GM21737 (cell line): ENCODE data around the gene ACP4.
"Not testable (repeated sequence)": the region's sequence is repeated elsewhere in the genome, so short reads cannot be mapped to it uniquely, and the experiment has no call there.

Source experiments
- ATAC-seq: cut with Tn5 transposase; IDR thresholded peaks from one replicate; pipeline ENCODE4 v1.9.1; 2021; ENCODE audit warnings: mild to moderate bottlenecking, moderate library complexity; ENCODE audit not compliant: unreplicated experiment

The ACP4 gene

DNA sequence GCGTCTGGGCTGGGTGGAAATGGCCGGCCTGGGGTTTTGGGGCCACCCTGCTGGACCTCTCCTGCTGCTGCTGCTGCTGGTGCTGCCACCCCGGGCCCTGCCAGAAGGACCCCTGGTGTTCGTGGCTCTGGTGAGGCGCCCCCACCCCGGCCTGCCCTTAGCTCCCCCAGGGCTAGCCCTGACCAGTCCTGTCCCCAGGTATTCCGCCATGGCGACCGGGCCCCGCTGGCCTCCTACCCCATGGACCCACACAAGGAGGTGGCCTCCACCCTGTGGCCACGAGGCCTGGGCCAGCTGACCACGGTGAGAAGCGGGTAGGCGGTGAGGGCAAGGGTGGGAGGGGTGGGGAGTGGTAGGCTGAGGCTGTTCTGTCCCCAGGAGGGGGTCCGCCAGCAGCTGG is at the start of gene ACP4:
ACP4 (plus strand) TSS at position 20 of the 400 bp plus-strand sequence; CDS start at position 20, 0 bp downstream.
- ATAC-seq, result no peak

DNA sequence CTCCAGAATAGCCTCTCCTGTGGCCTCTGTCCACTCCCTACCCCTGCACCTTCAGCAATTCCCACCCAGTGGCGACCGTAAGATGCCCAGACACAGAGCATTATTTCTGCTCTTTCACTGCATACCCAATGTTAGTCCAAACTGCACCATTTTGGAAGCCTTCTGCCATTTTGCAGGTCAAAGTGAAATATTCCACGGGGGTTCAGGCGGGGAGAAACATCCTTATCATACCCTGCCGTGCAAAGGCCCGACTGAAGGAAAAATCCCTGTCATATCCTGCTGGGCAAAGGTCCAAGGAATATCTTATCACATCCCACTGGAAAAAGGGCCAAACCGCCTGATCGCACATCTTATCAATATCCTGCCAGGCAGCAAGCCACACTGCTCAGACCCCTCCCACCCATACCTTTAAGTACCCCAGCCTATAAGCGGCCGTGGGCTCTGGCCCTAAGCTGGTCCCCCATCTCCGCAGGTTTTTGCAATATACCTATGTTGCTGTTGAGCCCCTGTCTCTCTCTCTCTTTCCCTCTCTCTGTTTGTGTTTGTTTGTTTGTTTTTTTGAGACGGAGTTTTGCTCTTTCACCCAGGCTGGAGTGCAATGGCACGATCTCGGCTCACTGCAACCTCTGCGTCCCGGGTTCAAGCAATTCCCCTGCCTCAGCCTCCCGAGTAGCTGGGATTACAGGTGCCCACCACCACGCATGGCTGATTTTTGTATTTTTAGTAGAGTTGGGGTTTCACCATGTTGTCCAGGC is 48.9 kb upstream of the ACP4 start:
- no peak for ATAC-seq

DNA sequence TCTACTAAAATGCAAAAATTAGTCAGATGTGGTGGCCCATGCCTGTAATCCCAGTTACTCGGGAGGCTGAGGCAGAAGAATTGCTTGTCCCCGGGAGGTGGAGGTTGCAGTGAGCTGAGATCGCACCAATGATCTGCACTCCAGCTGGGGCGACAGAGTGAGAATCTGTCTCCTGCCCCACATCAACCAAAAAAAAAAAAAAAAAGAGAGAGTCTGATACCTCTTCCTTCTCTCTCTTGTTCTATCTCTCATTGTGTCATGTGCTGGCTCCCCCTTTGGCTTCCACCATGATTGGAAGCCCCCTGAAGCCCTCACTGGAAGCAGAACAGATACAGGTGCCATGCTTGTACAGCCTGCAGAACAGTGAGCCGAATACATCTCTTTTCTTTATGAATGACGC is 46.7 kb upstream of the ACP4 start:
- ATAC-seq, result no peak

GRCh38 chr19:50745221-50745620 is 45.0 kb upstream of the ACP4 start:
- no peak for ATAC-seq

- not testable (repeated sequence) for ATAC-seq
These were observed 43.1 kb upstream of the ACP4 start for GRCh38 chr19:50747141-50747540.

GRCh38 chr19:50749490-50749889 is 40.7 kb upstream of the ACP4 start:
- no peak for ATAC-seq

- ATAC-seq, result no peak
These were observed 40.2 kb upstream of the ACP4 start for GRCh38 chr19:50750010-50750409.

GRCh38 chr19:50753879-50754278 is 36.3 kb upstream of the ACP4 start:
- ATAC-seq, result no peak

DNA sequence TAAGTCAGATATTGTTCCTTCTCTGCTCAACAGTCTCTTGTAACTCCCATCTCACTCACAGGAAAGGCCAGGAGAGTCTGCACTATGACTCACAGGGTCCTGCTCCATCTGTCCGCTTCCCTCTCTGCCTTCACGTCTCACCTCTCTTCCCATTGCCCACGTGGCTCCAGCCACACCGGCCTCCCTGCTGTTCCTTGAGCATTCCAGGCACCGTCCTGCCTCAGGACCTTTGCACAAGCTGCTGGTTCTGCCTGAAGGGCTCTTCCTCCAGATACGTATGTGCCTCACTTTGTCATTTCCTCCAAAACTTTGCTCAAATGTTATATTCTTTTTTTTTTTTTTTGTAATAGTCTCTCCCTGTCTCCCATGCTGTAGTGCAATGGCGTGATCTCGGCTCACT is 34.0 kb upstream of the ACP4 start:
- not testable (repeated sequence) for ATAC-seq

- not testable (repeated sequence) for ATAC-seq
These were observed 32.6 kb upstream of the ACP4 start for GRCh38 chr19:50757624-50758023.

GRCh38 chr19:50759076-50759475 is 31.1 kb upstream of the ACP4 start:
- not testable (repeated sequence) for ATAC-seq

GRCh38 chr19:50759886-50760285 is 30.3 kb upstream of the ACP4 start:
- ATAC-seq, result no peak

DNA sequence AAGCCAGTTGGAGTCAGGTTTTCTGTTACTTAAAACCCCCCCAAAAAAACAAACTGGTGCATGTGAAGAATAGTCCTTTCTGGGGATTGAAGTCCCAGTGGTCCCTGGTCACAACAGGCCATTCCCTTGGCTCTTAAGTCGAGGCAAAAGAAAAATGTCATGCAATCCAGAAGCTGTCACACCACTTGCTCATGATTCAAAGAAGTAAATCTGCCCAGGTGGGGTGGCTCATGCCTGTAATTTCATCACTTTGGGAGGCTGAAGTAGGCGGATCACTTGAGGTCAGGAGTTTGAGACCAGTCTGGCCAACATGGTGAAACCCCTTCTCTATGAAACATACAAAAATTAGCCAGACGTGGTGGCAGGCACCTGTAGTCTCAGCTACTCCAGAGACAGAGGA is 28.7 kb upstream of the ACP4 start:
- ATAC-seq, result not testable (repeated sequence)

DNA sequence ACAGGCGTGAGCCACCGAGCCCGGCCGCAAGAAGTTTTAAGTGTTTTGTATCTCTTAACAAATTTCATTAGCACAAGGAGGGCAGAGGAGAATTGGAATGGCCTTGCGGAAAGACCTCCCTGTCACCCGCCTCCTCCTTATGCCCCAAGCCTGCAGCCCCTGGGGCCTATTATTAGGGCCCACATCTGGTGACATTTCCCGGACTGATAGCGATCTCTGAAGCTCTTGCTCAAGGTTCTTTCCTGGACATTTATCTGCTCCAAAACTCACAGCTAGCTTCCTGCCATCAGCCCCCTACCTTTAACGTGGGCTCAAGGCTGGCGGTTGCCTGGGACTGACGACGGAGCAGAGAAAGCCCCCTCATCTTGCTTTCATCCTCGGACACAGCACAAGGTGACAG is 26.7 kb upstream of the ACP4 start:
- ATAC-seq, result not testable (repeated sequence)

- no peak for ATAC-seq
These were observed 25.8 kb upstream of the ACP4 start for GRCh38 chr19:50764409-50764808.

DNA sequence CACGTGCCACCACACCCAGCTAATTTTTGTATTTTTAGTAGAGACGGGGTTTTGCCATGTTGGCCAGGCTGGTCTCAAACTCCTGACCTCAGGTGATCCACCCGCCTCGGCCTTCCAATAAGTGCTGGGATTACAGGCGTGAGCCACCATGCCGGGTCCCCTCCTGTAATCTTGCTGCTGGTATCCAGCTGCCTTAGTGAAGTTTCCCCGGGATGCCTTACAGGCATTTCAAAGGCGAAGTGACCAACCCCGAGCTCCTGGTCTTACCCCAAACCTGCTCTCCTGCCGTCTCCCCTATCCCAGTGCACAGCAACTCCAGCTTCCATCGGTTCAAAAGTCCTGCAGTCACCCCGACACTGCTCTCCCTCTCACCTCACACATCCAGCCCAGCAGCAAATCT is 23.5 kb upstream of the ACP4 start:
- ATAC-seq, result not testable (repeated sequence)

- not testable (repeated sequence) for ATAC-seq
These were observed 23.0 kb upstream of the ACP4 start for GRCh38 chr19:50767263-50767662.

DNA sequence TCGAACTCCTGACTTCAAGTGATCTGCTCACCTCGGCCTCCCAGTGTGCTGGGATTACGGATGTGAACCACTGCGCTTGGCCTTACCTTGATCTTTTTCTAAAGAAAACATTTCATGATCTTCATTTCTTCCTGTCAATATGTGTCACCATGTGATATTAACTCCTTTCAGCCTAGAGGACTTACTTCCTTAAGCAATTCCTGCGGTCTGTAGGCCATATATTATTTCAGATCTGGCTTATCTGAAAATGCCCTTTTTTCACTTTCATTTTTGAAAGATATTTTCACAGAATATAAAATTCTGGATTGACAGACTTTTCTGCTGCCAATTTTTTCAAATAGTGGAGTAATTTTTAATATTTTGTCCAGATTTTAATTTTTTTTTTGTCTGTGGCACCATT is 21.9 kb upstream of the ACP4 start:
- no peak for ATAC-seq

GRCh38 chr19:50770164-50770563 is 20.1 kb upstream of the ACP4 start, which contains the start of gene GPR32:
Gene GPR32 (plus strand): TSS chr19:50770464. CDS start chr19:50770601, 137 bp downstream.
- not testable (repeated sequence) for ATAC-seq

- ATAC-seq, result no peak
These were observed 19.3 kb upstream of the ACP4 start for GRCh38 chr19:50770888-50771287.

- no peak for ATAC-seq
These were observed 17.7 kb upstream of the ACP4 start for GRCh38 chr19:50772476-50772875.

GRCh38 chr19:50772912-50773311 is 17.3 kb upstream of the ACP4 start:
- not testable (repeated sequence) for ATAC-seq

GRCh38 chr19:50773454-50773853 is 16.8 kb upstream of the ACP4 start:
- ATAC-seq, result not testable (repeated sequence)
